ENCODE data around the gene KMT5C.

DNA sequence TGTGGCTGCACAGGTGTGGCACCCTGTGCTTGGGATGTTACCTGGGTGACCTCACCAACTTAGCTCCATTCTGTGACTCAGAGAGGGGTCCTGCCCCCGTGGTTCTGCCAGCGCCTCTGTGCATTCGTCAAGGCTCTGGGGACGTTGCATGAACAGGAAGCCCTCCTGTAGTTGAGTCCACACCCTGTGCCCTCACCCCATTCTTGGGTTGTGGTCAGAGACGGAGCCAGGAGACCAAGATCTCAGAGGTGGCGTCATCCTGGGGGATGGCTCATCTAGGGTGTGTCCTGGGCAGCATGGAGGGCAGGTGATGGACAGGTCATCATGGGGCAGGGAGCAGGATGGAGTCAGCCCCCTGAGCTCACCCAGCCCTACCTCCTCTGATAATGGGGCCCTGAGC is 12.4 kb downstream of the KMT5C start:
- TF ChIP-seq, protein P1, sequence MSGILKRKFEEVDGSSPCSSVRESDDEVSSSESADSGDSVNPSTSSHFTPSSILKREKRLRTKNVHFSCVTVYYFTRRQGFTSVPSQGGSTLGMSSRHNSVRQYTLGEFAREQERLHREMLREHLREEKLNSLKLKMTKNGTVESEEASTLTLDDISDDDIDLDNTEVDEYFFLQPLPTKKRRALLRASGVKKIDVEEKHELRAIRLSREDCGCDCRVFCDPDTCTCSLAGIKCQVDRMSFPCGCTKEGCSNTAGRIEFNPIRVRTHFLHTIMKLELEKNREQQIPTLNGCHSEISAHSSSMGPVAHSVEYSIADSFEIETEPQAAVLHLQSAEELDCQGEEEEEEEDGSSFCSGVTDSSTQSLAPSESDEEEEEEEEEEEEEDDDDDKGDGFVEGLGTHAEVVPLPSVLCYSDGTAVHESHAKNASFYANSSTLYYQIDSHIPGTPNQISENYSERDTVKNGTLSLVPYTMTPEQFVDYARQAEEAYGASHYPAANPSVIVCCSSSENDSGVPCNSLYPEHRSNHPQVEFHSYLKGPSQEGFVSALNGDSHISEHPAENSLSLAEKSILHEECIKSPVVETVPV (CRISPR knock-in tag; IDR thresholded peaks at IDR 0.05), result no peak
- TF ChIP-seq ZC3H10 (CRISPR knock-in tag; IDR thresholded peaks at IDR 0.05) (no peak), ZFP3 (CRISPR knock-in tag; IDR thresholded peaks at IDR 0.05) (no peak)

Measured in SK-N-SH treated with all-trans-retinoic acid at 6 μM for 48 hours (cell line).